CD8-positive, alpha-beta T cell (primary cell): ENCODE data around the gene CST5. TPM values are rescaled to one million over a fixed set of nuclear protein-coding genes. Genes with fewer than 3 reads are reported as not detected.

ENCODE experiments used
- total RNA-seq, 46 experiments: library from RNA in 2 of 46; stranded (reverse) in 2 of 46; gene quantifications; one replicate each; pipeline ENCODE4 v1.2.3 and lab custom pipeline; 2021 to 2026

Gene CST5
- total RNA-seq, 2 experiments from 2014 or later, result not detected

Other genes with a start within 250 kb of the CST5 start
- 1 to 10 TPM; 2.9 to 3.2 TPM for gene CST3, start 241.8 kb downstream of the CST5 start, total RNA-seq
- gene CST4, start 190.7 kb downstream of the CST5 start, total RNA-seq, result not detected
- not detected for gene CST1, start 128.8 kb downstream of the CST5 start, total RNA-seq
- gene CST2, start 53.0 kb downstream of the CST5 start, total RNA-seq, result not detected
- gene GGTLC1, start 109.0 kb upstream of the CST5 start, total RNA-seq, result not detected